MM.1S (cell line): ENCODE results near the gene RHOJ.

Experiments
- DNase-seq: peaks from one replicate; pipeline ENCODE4 v3.0.0-alpha.2; 2015
- H2AFZ ChIP-seq: fragments of 300-600 bp; sonication (generic); 2 replicates; pipeline ENCODE4 v1.6.0; 2016; ENCODE audit warnings: antibody characterized with exemption, low read length
- H3F3A ChIP-seq: fragments of 300-600 bp; sonication (generic); 2 replicates; pipeline ENCODE4 v1.6.1; 2016; ENCODE audit warnings: mild to moderate bottlenecking, antibody characterized with exemption, low read length, moderate library complexity, mixed read lengths; ENCODE audit not compliant: insufficient read depth
- H3K27ac ChIP-seq: fragments of 300-600 bp; sonication (generic); 2 replicates; pipeline ENCODE4 v1.5.1; 2016; ENCODE audit warnings: mild to moderate bottlenecking, low read length
- H3K27me3 ChIP-seq: fragments of 300-600 bp; sonication (generic); replicated peaks from 2 replicates; pipeline ENCODE4 v1.6.0; 2016; ENCODE audit warnings: low read length; ENCODE audit not compliant: insufficient read depth
- H3K36me3 ChIP-seq: fragments of 300-600 bp; sonication (generic); replicated peaks from 2 replicates; pipeline ENCODE4 v1.6.1; 2016; ENCODE audit warnings: mild to moderate bottlenecking, low read length, mixed read lengths; ENCODE audit not compliant: insufficient read depth
- H3K4me1 ChIP-seq: fragments of 300-600 bp; sonication (generic); 2 replicates; pipeline ENCODE4 v1.6.1; 2016; ENCODE audit warnings: low read length, mixed read lengths
- H3K4me2 ChIP-seq: fragments of 300-600 bp; sonication (generic); 2 replicates; pipeline ENCODE4 v1.6.0; 2016; ENCODE audit warnings: low read depth, low read length
- H3K4me3 ChIP-seq: fragments of 300-600 bp; sonication (generic); 2 replicates; pipeline ENCODE4 v1.5.1; 2016; ENCODE audit warnings: low read length, mixed read lengths
- H3K79me2 ChIP-seq: fragments of 300-600 bp; sonication (generic); 2 replicates; pipeline ENCODE4 v1.6.1; 2016; ENCODE audit warnings: mixed run types, low read length, mixed read lengths
- H3K9ac ChIP-seq: fragments of 300-600 bp; sonication (generic); 2 replicates; pipeline ENCODE4 v1.6.1; 2016; ENCODE audit warnings: low read length, mixed read lengths
- H3K9me2 ChIP-seq: fragments of 300-600 bp; sonication (generic); replicated peaks from 2 replicates; pipeline ENCODE4 v1.6.1; 2016; ENCODE audit warnings: mild to moderate bottlenecking, low read length, mixed read lengths; ENCODE audit not compliant: insufficient read depth
- H3K9me3 ChIP-seq: fragments of 300-600 bp; sonication (generic); replicated peaks from 2 replicates; pipeline ENCODE4 v1.6.1; 2016; ENCODE audit warnings: mild to moderate bottlenecking, low read length, mixed read lengths; ENCODE audit not compliant: insufficient read depth
- H4K20me1 ChIP-seq: fragments of 300-600 bp; sonication (generic); 2 replicates; pipeline ENCODE4 v1.6.1; 2016; ENCODE audit warnings: mild to moderate bottlenecking, low read length, moderate library complexity, mixed read lengths; ENCODE audit not compliant: insufficient read depth
- EZH2 ChIP-seq: fragments of 300-600 bp; sonication (generic); optimal IDR thresholded peaks from 2 replicates; pipeline ENCODE3; 2017; ENCODE audit warnings: low read depth, mild to moderate bottlenecking, antibody characterized with exemption, low read length, mixed read lengths
- EZH2phosphoT487 ChIP-seq: fragments of 300-600 bp; sonication (generic); IDR thresholded peaks from 2 replicates; pipeline ENCODE4 v1.6.1; 2018; ENCODE audit warnings: antibody characterized with exemption, low read length
- TF ChIP-seq, protein P1 (sequence below): fragments of 300-600 bp; sonication (generic); IDR thresholded peaks from 2 replicates; pipeline ENCODE4 v1.5.1; 2016; ENCODE audit warnings: antibody characterized with exemption, low read length, mixed read lengths

RHOJ gene

GRCh38 chr14:63287666-63288483 is 83.6 kb downstream of the RHOJ start:
- H3K27me3 ChIP-seq = no peaks in the 10 kb centered on the region
- no peak for TF ChIP-seq EZH2
- H3K9me3 ChIP-seq = no peaks in the 10 kb centered on the region
- no peak overlapping the region for H3K9ac ChIP-seq
- DNase-seq = no peak
- H4K20me1 ChIP-seq = no peaks in the 10 kb centered on the region
- H3K4me3 ChIP-seq = no peak overlapping the region
- no peaks in the 10 kb centered on the region for H3K36me3 ChIP-seq
- H3K9me2 ChIP-seq = no peaks in the 10 kb centered on the region
- no peak overlapping the region for H3K4me2 ChIP-seq
- no peaks in the 10 kb centered on the region for H3K4me1 ChIP-seq
- H2AFZ ChIP-seq = no peak overlapping the region
- H3F3A ChIP-seq = no peaks in the 10 kb centered on the region
- no peaks in the 10 kb centered on the region for H3K79me2 ChIP-seq
- H3K27ac ChIP-seq = no peak overlapping the region

- Histone ChIP-seq H3K9me2 (no peaks in the 10 kb centered on the region), H3K4me3 (no peak overlapping the region), H3K4me2 (no peak overlapping the region), H3K27me3 (no peaks in the 10 kb centered on the region), H3K4me1 (no peaks in the 10 kb centered on the region), H3F3A (no peaks in the 10 kb centered on the region), H3K27ac (no peak overlapping the region), H3K36me3 (no peaks in the 10 kb centered on the region), H3K9ac (no peak overlapping the region), H3K9me3 (no peaks in the 10 kb centered on the region), H2AFZ (no peak overlapping the region), H4K20me1 (no peaks in the 10 kb centered on the region), H3K79me2 (no peaks in the 10 kb centered on the region)
- no peak for DNase-seq
- TF ChIP-seq EZH2phosphoT487 (no peak), EZH2 (no peak)
- TF ChIP-seq, protein P1, sequence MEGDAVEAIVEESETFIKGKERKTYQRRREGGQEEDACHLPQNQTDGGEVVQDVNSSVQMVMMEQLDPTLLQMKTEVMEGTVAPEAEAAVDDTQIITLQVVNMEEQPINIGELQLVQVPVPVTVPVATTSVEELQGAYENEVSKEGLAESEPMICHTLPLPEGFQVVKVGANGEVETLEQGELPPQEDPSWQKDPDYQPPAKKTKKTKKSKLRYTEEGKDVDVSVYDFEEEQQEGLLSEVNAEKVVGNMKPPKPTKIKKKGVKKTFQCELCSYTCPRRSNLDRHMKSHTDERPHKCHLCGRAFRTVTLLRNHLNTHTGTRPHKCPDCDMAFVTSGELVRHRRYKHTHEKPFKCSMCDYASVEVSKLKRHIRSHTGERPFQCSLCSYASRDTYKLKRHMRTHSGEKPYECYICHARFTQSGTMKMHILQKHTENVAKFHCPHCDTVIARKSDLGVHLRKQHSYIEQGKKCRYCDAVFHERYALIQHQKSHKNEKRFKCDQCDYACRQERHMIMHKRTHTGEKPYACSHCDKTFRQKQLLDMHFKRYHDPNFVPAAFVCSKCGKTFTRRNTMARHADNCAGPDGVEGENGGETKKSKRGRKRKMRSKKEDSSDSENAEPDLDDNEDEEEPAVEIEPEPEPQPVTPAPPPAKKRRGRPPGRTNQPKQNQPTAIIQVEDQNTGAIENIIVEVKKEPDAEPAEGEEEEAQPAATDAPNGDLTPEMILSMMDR = no peak
Observed at GRCh38 chr14:63288853-63289252, 84.6 kb downstream of the RHOJ start.

DNA sequence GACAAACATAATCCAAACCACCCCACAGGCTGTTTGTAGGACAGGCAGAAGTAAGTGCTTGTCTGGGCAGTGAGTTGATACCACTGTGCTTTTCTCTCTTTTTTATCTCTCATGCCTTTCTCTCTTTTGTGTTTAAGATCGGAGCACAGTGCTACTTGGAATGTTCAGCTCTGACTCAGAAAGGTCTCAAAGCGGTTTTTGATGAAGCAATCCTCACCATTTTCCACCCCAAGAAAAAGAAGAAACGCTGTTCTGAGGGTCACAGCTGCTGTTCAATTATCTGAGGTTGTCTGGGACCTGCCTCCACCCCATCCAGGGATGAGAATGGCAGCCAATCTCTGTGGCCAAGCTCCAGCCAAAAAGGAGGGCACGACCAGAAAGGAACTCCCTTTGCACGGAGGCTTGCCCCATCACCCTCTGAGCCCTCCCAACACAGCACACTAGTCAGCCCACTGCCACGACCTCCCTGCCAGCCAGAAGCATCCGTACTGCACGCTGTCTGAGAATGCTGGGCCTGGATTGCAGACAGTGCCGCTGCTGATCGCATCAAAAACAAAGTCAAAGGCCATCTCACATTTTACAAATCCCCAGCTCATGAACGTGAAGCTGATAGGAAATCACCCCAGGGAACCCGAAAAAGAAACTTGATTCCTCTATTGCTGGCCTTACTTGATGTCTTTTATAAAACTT is 86.6 kb downstream of the RHOJ start:
- Histone ChIP-seq H3K4me1 (no peaks in the 10 kb centered on the region), H3K9me3 (no peaks in the 10 kb centered on the region), H3K36me3 (no peaks in the 10 kb centered on the region), H3K9ac (no peak overlapping the region), H3K4me3 (no peak overlapping the region), H3K27me3 (no peaks in the 10 kb centered on the region), H3K27ac (no peak overlapping the region), H3F3A (no peaks in the 10 kb centered on the region), H4K20me1 (no peaks in the 10 kb centered on the region), H2AFZ (no peak overlapping the region), H3K79me2 (no peaks in the 10 kb centered on the region), H3K4me2 (no peak overlapping the region), H3K9me2 (no peaks in the 10 kb centered on the region)
- TF ChIP-seq EZH2phosphoT487 (no peak), EZH2 (no peak)
- TF ChIP-seq, protein P1 = no peak
- DNase-seq = no peak
